ENCODE data around the gene CACNA1S.

CACNA1S gene

GRCh38 chr1:201112173-201112731, at the start of gene CACNA1S:
TSS of gene CACNA1S (minus strand) at chr1:201112426. CDS start at chr1:201112339, 87 bp downstream.
- no peak for DNase-seq

- no peak for DNase-seq
Measured at GRCh38 chr1:201157949-201158348, 45.7 kb upstream of the CACNA1S start.

GRCh38 chr1:201156819-201157218, 44.6 kb upstream of the CACNA1S start:
- no peak for DNase-seq

- no peak for DNase-seq
Measured at GRCh38 chr1:201156346-201156745, 44.1 kb upstream of the CACNA1S start.

- DNase-seq = no peak
Measured at GRCh38 chr1:201155354-201155753, 43.1 kb upstream of the CACNA1S start.

- DNase-seq = peak; percentile 97
Measured at GRCh38 chr1:201154389-201155165, 42.4 kb upstream of the CACNA1S start, which contains the start of gene TMEM9. TSS of gene TMEM9 (minus strand) at chr1:201154474. CDS start at chr1:201153923, 551 bp downstream.

- no peak for DNase-seq
Measured at GRCh38 chr1:201153474-201154388, 41.5 kb upstream of the CACNA1S start.

- peak; percentile 30 for DNase-seq
Measured at GRCh38 chr1:201149400-201149799, 37.2 kb upstream of the CACNA1S start.

- DNase-seq = no peak
Measured at GRCh38 chr1:201147396-201148015, 35.3 kb upstream of the CACNA1S start.

GRCh38 chr1:201146626-201147390, 34.6 kb upstream of the CACNA1S start:
- no peak for DNase-seq

GRCh38 chr1:201145816-201146215, 33.6 kb upstream of the CACNA1S start:
- DNase-seq = no peak

GRCh38 chr1:201145132-201145531, 32.9 kb upstream of the CACNA1S start:
- no peak for DNase-seq

GRCh38 chr1:201144701-201145100, 32.5 kb upstream of the CACNA1S start:
- DNase-seq = no peak

GRCh38 chr1:201143726-201144635, 31.8 kb upstream of the CACNA1S start:
- no peak for DNase-seq

- no peak for DNase-seq
Measured at GRCh38 chr1:201142849-201143725, 30.9 kb upstream of the CACNA1S start.

- no peak for DNase-seq
Measured at GRCh38 chr1:201142011-201142848, 30.0 kb upstream of the CACNA1S start.

GRCh38 chr1:201141418-201141817, 29.2 kb upstream of the CACNA1S start:
- DNase-seq = no peak

GRCh38 chr1:201140941-201141260, 28.7 kb upstream of the CACNA1S start:
- DNase-seq = no peak
